Measurements from ENCODE around the gene CDK2AP2. TPM values are rescaled to one million over a fixed set of nuclear protein-coding genes. Genes with fewer than 3 reads are reported as not detected.
A peak's percentile ranks its signal among the peaks of the same experiment; 100 is the strongest.

Gene CDK2AP2
- total RNA-seq, 2 donors from 2014 or later, result 33.8 to 45.6 TPM

DNA sequence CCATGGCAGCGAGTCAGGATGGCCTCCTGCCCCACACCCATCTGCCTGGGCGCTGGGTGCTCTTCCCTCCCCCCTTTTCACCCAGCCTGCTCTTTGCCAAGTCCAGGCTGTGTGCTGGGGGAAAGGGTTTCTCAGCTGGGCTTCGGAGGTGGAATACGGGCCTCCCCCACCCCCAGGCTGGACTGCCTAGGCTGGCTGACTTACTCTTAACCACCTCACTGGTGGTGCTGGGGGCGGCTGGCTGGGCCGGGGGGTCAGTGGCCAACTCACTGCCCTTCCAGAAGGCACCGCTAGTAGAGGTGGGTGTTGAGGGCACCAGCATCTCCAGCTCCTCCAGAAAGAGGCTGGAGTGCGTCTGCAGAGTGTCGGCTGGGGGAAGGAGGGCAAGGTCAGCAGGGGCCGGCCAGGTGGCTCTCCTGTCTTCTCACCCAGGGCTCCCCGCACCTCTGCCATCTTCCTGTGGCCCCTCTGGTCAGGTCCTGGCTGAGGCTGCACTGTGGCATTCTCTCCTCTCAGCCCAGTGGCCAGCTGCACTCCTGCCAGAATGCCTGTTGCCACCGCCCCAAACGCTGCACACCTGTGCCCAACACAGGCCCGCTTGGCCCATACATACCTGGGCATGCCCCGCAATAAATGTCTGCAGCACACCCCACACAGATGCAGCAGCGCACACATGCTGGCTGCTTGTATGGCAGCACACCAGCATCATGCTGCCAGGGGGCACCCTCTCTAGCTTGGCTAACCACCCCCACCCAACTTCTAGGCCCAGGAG, 12.5 kb downstream of the CDK2AP2 start:
- H3K27me3 Mint-ChIP-seq, result no peaks in the 10 kb centered on the region
- no peaks in the 10 kb centered on the region for H3K36me3 Mint-ChIP-seq (ENCODE audit: low read depth)

DNA sequence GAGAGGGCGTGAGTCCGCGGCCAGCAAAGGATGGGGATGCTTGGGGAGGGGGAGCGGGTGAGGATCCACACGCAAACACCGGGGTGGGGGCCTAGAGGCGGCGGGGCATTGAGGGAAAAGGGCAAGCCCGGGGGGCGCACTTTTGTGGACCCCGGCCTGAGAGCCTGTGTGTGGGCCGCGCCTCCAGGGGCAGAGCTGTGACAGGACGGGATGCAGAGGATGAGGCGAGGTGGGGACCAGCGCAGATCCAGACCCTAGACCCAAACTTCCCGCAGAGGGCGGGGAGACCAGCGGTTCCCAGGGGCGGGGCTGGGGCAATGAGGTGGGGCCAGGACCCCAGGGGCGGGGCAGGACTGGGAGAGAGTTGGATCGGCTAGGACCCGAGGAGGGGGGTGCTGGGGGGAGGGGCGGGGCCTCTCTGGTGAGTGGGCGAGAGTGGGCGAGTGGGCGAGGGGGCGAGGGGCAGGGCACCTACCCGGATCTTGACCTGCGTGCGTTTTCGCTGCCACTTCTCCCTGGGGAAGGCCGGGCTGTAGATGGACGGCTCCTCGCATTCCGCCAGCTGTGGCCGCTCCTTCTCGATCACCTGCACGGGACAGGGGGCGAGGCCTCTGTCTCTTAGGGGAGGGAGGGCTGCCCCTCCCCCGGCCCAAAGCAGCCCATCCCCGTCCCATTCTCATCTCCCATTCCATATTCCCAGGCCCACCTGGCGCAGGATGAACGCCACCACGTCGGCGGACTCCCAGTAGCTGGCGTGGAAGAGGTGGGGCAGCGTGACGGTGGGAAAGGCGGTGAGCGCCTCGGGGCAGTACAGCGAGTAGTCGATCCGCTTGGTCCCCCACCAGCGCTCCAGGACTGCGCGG, 13.4 kb downstream of the CDK2AP2 start:
- Mint-ChIP-seq H3K27ac (no peak overlapping the region), H3K36me3 (ENCODE audit: low read depth) (no peaks in the 10 kb centered on the region), H3K27me3 (no peaks in the 10 kb centered on the region), H3K4me3 (no peak overlapping the region), H3K4me1 (peaks cover 16% of the 10 kb centered on the region)
- ATAC-seq (no peak), DNase-seq (no peak)
- H3K9me3 ChIP-seq (ENCODE audit: control insufficient read depth, low read length, poor library complexity, severe bottlenecking), result no peaks in the 10 kb centered on the region

More for the DNA sequence above, 12.5 kb downstream of the CDK2AP2 start:
- DNase-seq (no peak), ATAC-seq (no peak)
- Mint-ChIP-seq H3K4me3 (no peak overlapping the region), H3K4me1 (peaks cover 15% of the 10 kb centered on the region), H3K27ac (no peak overlapping the region)
- H3K9me3 ChIP-seq (ENCODE audit: control insufficient read depth, low read length, poor library complexity, severe bottlenecking), result no peaks in the 10 kb centered on the region

DNA sequence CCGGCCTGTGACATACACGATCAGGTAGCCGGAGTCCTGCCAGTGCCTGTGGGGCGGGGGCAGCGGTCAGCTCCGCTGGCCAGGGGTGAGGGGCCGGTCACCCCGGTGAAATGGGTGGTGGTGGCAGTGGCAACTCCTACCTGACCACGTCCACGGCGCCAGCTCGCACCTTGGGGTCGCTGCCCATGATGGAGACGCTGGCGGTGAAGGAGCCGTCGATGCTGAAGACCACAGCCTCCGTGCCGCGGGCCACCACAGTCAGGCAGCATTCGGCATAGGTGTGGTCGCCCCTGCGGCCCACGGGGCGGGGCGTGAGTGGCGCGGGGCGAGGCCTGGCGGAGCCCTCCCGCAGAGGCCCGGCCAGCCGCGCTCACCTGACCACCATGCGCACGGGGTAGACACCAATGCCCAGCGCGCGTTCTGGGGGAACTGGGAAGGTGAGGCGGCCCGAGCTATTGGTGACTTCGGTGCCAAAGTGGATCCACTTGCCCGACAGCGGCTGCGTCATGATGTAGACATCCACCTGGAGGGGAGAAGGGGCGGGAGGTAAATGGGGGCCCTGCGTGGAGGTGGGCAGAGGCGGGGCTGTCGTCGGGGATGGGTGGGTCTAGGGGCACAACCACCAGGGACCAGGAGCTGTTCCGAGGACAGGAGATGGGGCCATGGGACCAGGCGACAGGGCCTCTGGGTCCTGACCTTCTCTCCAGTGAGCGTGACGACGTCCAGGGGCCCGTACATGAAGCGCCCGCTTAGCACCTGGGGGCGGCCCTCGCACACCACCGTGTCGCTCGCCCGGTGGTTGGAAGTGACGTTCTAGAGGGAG, 14.2 kb downstream of the CDK2AP2 start:
- no peaks in the 10 kb centered on the region for H3K36me3 Mint-ChIP-seq (ENCODE audit: low read depth)
- peaks cover 14% of the 10 kb centered on the region for H3K4me1 Mint-ChIP-seq
- DNase-seq (no peak), ATAC-seq (no peak)
- H3K4me3 Mint-ChIP-seq, result no peak overlapping the region
- no peak overlapping the region for H3K27ac Mint-ChIP-seq
- no peaks in the 10 kb centered on the region for H3K27me3 Mint-ChIP-seq
- no peaks in the 10 kb centered on the region for H3K9me3 ChIP-seq (ENCODE audit: control insufficient read depth, low read length, poor library complexity, severe bottlenecking)

DNA sequence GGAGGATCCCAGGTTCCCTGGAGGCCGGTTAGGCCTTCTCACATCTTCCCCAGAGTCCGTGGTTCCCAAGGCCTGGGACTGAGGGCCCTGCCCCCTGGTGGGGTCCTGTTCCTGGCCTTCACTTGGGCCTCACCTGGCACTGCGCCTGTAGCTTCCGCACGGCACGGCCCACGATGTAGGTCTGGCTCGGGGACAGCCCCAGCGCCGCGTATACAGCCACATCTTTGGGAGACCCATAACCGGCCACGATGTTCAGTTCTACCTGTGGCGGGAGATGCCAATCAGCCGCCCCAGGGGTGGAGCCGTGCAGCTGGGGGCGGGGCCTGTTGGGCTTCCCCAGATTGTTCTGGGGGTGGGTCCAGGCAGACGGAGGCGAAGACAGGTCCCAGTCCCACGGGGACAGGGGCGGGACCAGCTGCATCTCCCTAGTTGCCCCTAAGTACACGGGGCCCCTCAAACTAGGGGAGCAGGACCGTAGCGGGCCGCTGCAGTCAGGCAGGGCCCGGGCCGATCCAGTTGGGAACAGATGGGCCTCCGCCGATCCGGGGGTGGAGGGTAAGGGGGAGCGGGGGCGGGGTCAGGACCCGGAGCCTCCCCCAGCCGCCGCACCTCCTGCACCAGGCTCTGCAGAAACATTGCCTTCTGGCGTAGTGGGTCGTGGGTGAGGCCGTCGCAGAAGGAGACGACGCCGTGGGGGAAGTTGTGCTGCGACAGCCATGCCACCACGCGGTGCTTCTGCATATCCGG, 15.0 kb downstream of the CDK2AP2 start:
- H3K27me3 Mint-ChIP-seq, result no peaks in the 10 kb centered on the region
- H3K4me1 Mint-ChIP-seq, result peaks cover 21% of the 10 kb centered on the region
- no peak overlapping the region for H3K27ac Mint-ChIP-seq
- ATAC-seq (peak; percentile 27), DNase-seq (no peak)
- peaks cover under 1% of the 10 kb centered on the region for H3K36me3 Mint-ChIP-seq (ENCODE audit: low read depth)
- no peaks in the 10 kb centered on the region for H3K9me3 ChIP-seq (ENCODE audit: control insufficient read depth, low read length, poor library complexity, severe bottlenecking)
- H3K4me3 Mint-ChIP-seq, result no peak overlapping the region

DNA sequence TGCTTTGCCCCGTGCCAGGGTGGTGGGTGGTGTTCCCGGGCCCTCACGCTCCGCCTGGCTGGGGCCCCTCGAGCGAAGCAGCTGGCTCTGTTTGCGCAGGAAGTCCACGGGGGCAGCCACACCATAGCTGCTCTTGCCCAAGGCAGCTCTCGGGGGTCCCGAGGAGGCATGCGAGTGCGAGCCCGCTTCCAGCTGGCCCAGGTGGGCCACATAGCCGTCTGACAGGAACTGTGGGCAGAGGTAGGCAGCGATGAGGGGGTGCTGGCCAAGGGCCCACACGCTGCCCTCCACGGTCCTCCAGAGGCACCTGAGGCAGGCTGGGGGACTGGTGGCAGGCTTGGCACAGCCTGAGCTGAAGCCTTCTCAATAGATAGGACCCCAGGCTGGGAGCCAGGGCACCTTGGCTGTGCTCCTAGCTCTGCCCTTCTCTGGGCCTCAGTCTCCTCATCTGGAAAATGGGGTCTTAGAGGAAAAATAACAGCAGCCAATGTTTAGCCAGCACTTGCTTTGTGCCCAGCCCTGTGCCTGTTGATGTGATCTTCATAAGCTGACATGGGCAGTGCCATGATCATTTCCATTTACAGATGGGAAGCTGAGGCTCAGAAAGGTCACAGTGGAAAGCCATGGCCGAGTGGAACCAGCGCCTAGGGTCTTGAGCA, 15.8 kb downstream of the CDK2AP2 start:
- ATAC-seq, result no peak
- Mint-ChIP-seq H3K36me3 (ENCODE audit: low read depth) (peaks cover 5% of the 10 kb centered on the region), H3K27ac (no peak overlapping the region), H3K27me3 (no peaks in the 10 kb centered on the region), H3K4me1 (peaks cover 28% of the 10 kb centered on the region), H3K4me3 (no peak overlapping the region)
- no peak for DNase-seq
- no peaks in the 10 kb centered on the region for H3K9me3 ChIP-seq (ENCODE audit: control insufficient read depth, low read length, poor library complexity, severe bottlenecking)

DNA sequence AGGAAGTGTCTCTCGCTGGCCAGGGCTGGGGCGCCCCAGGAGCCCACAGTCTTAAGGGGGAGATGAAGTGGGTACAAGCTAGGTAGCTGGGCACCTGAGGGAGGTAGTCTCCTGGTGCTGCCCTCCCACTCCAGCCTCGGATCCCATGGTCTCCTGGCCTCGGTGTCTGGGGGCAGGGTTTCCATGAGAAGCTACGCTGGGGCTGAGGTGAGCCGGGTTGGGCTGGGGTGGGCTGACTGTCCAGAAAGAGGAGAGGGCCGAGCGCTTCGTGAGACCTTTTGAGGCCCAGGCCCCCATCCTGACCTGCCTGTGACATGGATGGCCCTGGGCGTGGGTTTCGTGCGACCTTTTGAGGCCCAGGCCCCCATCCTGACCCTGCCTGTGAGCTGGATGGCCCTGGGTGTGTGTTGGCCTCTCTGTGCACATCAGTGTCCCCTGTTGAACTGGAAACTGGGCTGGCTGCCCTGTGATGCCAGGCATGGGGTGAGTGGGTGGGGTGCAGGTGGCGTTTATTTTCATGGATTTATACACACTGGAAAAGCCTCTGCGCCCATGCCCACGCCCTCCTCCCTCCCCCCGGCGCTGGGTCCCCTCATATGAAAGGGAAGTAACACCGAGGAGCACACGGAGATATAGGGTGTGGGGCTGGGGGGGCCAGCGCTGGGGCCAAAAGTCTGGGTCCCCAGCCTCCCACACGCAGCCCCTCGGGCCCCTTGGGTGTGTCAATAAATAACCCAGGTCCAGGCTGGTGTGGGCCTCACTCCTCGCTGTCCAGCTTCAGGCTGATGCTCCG, 16.5 kb downstream of the CDK2AP2 start:
- H3K9me3 ChIP-seq (ENCODE audit: control insufficient read depth, low read length, poor library complexity, severe bottlenecking), result no peaks in the 10 kb centered on the region
- peaks cover 34% of the 10 kb centered on the region for H3K4me1 Mint-ChIP-seq
- peaks cover 5% of the 10 kb centered on the region for H3K36me3 Mint-ChIP-seq (ENCODE audit: low read depth)
- H3K27ac Mint-ChIP-seq, result no peak overlapping the region
- ATAC-seq (no peak), DNase-seq (no peak)
- H3K4me3 Mint-ChIP-seq, result no peak overlapping the region
- H3K27me3 Mint-ChIP-seq, result no peaks in the 10 kb centered on the region

DNA sequence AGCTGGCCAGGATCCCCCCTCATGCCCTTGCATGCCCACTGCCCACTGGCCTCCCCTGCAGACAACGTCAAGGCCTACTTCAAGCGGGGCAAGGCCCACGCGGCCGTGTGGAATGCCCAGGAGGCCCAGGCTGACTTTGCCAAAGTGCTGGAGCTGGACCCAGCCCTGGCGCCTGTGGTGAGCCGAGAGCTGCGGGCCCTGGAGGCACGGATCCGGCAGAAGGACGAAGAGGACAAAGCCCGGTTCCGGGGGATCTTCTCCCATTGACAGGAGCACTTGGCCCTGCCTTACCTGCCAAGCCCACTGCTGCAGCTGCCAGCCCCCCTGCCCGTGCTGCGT, 17.3 kb downstream of the CDK2AP2 start:
- Mint-ChIP-seq H3K4me1 (peaks cover 37% of the 10 kb centered on the region), H3K27me3 (no peaks in the 10 kb centered on the region), H3K36me3 (ENCODE audit: low read depth) (peaks cover 5% of the 10 kb centered on the region), H3K27ac (no peak overlapping the region), H3K4me3 (no peak overlapping the region)
- DNase-seq, result no peak
- no peaks in the 10 kb centered on the region for H3K9me3 ChIP-seq (ENCODE audit: control insufficient read depth, low read length, poor library complexity, severe bottlenecking)
- ATAC-seq, result no peak

DNA sequence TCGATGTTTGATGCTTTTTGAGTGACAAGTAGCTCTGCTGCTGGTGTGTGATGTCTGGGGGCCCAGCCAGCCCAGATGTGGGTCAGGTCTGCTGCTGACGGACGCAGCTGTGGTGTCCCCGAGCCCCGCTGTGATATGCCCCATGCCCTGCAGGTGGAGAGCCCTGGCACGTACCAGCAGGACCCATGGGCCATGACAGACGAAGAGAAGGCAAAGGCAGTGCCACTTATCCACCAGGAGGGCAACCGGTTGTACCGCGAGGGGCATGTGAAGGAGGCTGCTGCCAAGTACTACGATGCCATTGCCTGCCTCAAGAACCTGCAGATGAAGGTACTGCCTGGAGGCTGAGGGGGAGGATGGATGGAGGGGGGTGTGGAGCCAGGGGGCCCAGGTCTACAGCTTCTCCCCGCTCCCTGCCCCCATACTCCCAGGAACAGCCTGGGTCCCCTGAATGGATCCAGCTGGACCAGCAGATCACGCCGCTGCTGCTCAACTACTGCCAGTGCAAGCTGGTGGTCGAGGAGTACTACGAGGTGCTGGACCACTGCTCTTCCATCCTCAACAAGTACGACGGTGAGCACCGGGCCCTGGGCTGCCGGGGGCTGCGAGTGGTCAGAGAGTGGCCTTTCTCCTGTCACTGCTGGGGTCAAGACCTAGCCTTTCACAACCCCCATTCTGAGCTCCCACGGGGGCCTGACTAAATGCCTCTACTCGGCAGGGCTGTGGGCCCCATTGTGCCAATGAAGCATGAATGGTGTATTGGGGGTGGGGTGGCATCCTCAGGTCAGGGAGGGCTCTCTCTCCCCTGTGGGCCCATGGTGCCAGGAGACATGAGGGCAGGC, 17.9 kb downstream of the CDK2AP2 start:
- H3K9me3 ChIP-seq (ENCODE audit: control insufficient read depth, low read length, poor library complexity, severe bottlenecking), result no peaks in the 10 kb centered on the region
- ATAC-seq (no peak), DNase-seq (no peak)
- H3K4me1 Mint-ChIP-seq, result peaks cover 39% of the 10 kb centered on the region
- peak overlapping the region; percentile 14 for H3K27ac Mint-ChIP-seq
- no peaks in the 10 kb centered on the region for H3K27me3 Mint-ChIP-seq
- no peak overlapping the region for H3K4me3 Mint-ChIP-seq
- peaks cover 5% of the 10 kb centered on the region for H3K36me3 Mint-ChIP-seq (ENCODE audit: low read depth)

DNA sequence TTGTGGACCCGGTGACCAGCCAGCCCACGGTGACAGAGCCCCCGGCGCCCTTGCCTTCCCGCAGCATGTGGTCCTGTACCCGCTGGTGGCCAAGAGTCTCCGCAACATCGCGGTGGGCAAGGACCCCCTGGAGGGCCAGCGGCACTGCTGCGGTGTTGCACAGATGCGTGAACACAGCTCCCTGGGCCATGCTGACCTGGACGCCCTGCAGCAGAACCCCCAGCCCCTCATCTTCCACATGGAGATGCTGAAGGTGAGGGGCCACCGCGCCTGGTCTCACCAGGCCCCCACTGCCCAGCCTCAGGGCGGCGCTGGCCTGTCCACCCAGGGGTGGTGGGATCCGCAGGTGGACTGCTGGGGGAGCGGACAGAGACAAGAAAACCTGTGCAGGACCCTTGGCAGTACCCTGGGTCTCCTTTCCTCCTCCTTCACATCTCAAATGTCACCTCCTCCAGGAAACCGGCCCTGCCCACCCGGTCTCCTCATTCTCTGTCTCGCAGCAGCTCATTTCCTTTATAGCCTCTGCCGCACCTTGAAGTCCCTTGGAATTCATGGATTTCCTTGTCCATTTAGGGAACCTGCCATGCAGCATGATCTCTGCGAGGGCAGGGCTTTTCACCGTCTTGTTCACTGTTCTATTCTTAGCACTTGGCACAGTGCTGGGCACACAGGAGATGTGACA, 18.6 kb downstream of the CDK2AP2 start:
- Mint-ChIP-seq H3K4me1 (peaks cover 46% of the 10 kb centered on the region), H3K36me3 (ENCODE audit: low read depth) (peaks cover 5% of the 10 kb centered on the region), H3K4me3 (no peak overlapping the region), H3K27ac (peak overlapping the region; percentile 14), H3K27me3 (no peaks in the 10 kb centered on the region)
- no peak for ATAC-seq
- no peak for DNase-seq
- H3K9me3 ChIP-seq (ENCODE audit: control insufficient read depth, low read length, poor library complexity, severe bottlenecking), result no peaks in the 10 kb centered on the region

DNA sequence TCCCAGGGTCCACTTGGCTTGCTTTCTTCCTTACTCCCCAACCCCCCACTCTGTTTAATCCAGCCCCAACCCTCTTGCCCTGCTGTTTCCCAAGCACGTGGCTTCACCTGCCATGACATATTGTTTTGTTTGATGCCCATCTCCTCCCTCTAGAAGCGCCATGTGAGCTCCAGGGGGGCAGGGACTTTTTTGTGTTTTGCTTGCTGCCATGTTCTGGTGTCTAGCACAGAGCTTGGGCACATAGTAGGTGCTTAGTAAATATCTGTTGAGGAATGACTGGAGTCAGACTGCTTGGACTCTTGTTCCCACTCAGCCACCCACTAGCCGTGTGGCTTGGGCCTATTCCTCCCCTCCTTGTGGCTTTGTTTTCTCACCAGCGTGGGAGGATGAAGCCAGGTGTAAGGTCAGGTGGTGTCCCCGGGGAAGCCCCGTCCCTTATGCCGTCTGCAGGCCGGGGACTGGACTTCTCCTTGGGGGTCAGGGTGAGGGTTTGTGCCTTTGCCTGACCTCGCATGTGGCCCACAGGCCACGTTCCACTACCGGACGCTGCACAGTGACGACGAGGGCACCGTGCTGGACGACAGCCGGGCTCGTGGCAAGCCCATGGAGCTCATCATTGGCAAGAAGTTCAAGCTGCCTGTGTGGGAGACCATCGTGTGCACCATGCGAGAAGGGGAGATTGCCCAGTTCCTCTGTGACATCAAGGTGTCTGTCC, 21.3 kb downstream of the CDK2AP2 start:
- no peaks in the 10 kb centered on the region for H3K27me3 Mint-ChIP-seq
- H3K4me3 Mint-ChIP-seq, result peak overlapping the region; percentile 96
- peaks cover 7% of the 10 kb centered on the region for H3K36me3 Mint-ChIP-seq (ENCODE audit: low read depth)
- H3K9me3 ChIP-seq (ENCODE audit: control insufficient read depth, low read length, poor library complexity, severe bottlenecking), result no peaks in the 10 kb centered on the region
- H3K4me1 Mint-ChIP-seq, result peaks cover 63% of the 10 kb centered on the region
- H3K27ac Mint-ChIP-seq, result peak overlapping the region; percentile 99
- ATAC-seq (no peak), DNase-seq (no peak)
